K562 (cell line): Measurements from ENCODE around the gene CRACR2B. TPM values are rescaled to one million over a fixed set of nuclear protein-coding genes. Genes with fewer than 3 reads are reported as not detected.

Experiments used
- ATF1 ChIP-seq, 2 experiments: fragments of 450-650 bp in 1 of 2; IDR thresholded peaks; 2 replicates each; pipeline ENCODE4 v1.6.1; 2016; ENCODE audit warnings: missing compliant biosample characterization in 1 of 2, missing genetic modification characterization in 1 of 2
- C11orf30 ChIP-seq: fragments of 450-650 bp; IDR thresholded peaks from 2 replicates; pipeline ENCODE4 v1.6.1; 2016; ENCODE audit warnings: low read depth, mild to moderate bottlenecking
- DEAF1 ChIP-seq: fragments of 450-650 bp; formaldehyde crosslinking; IDR thresholded peaks from 2 replicates; pipeline ENCODE4 v1.4.0; 2020; ENCODE audit warnings: mild to moderate bottlenecking, moderate library complexity
- ELF1 ChIP-seq: fragments of 200-800 bp; sonication (Bioruptor generic); IDR thresholded peaks from 2 replicates; pipeline ENCODE4 v1.6.1; 2016; ENCODE audit warnings: missing genetic modification characterization, missing compliant biosample characterization
- FIP1L1 ChIP-seq: fragments of 200-400 bp; formaldehyde crosslinking; IDR thresholded peaks from 2 replicates; pipeline ENCODE4 v1.6.1; 2018; ENCODE audit warnings: mild to moderate bottlenecking, low read depth, low read length; ENCODE audit not compliant: poor library complexity, severe bottlenecking
- FOXM1 ChIP-seq, 2 experiments: fragments of 450-650 bp in 1 of 2; sonication (generic) in 1 of 2; formaldehyde crosslinking in 1 of 2; IDR thresholded peaks; 2 replicates each; pipeline versions ENCODE4 v1.6.1 to v1.9.0; 2017 to 2022; ENCODE audit warnings: low read depth in 2 of 2, mild to moderate bottlenecking in 2 of 2, missing genetic modification reagents in 1 of 2, moderate library complexity in 1 of 2
- FUS ChIP-seq: fragments of 200-400 bp; formaldehyde crosslinking; optimal IDR thresholded peaks from 2 replicates; pipeline ENCODE3; 2017; ENCODE audit warnings: low read depth, low read length
- GATAD2B ChIP-seq: fragments of 450-650 bp; IDR thresholded peaks from 2 replicates; pipeline ENCODE4 v1.6.1; 2017; ENCODE audit warnings: mild to moderate bottlenecking, borderline replicate concordance
- KHSRP ChIP-seq: fragments of 450-650 bp; IDR thresholded peaks from 2 replicates; pipeline ENCODE4 v1.6.1; 2017
- KLF10 ChIP-seq: fragments of 250-450 bp; sonication (Bioruptor Pico); IDR thresholded peaks from 2 replicates; pipeline ENCODE4 v1.6.1; 2021; ENCODE audit warnings: matching md5 sums
- MLX ChIP-seq, 2 experiments: fragments of 450-650 bp in 1 of 2; sonication (generic) in 1 of 2; formaldehyde crosslinking; conservative IDR thresholded peaks; 2 replicates each; pipeline versions ENCODE4 v1.4.0 to v1.8.1; 2020 to 2022; ENCODE audit warnings: mild to moderate bottlenecking in 1 of 2, missing genetic modification reagents in 1 of 2
- NFE2 ChIP-seq: IDR thresholded peaks from 2 replicates; pipeline ENCODE4 v1.6.1; 2014; ENCODE audit warnings: antibody characterized with exemption, low read depth
- PREB ChIP-seq: sonication (generic); formaldehyde crosslinking; IDR thresholded peaks from 2 replicates; pipeline ENCODE4 v1.8.1; 2023; ENCODE audit warnings: mild to moderate bottlenecking, missing genetic modification reagents
- PRPF4 ChIP-seq: fragments of 200-400 bp; formaldehyde crosslinking; IDR thresholded peaks from one replicate; pipeline ENCODE4 v1.6.1; 2017; ENCODE audit warnings: low read length, low read depth, mild to moderate bottlenecking; ENCODE audit not compliant: insufficient read depth, poor library complexity, severe bottlenecking
- RBM25 ChIP-seq: fragments of 200-400 bp; formaldehyde crosslinking; IDR thresholded peaks from 2 replicates; pipeline ENCODE4 v1.6.1; 2018; ENCODE audit warnings: low read length, low read depth, moderate library complexity; ENCODE audit not compliant: severe bottlenecking
- ZBTB12 ChIP-seq: fragments of 250-450 bp; sonication (Bioruptor Pico); IDR thresholded peaks from 2 replicates; pipeline ENCODE4 v1.4.0; 2020
- ZBTB49 ChIP-seq: sonication (generic); formaldehyde crosslinking; IDR thresholded peaks from 2 replicates; pipeline ENCODE4 v1.8.0; 2022; ENCODE audit warnings: missing genetic modification reagents, mild to moderate bottlenecking, borderline replicate concordance
- ZC3H4 ChIP-seq: sonication (generic); formaldehyde crosslinking; IDR thresholded peaks from 2 replicates; pipeline ENCODE4 v1.9.0; 2021; ENCODE audit warnings: missing genetic modification reagents, borderline replicate concordance
- ZFX ChIP-seq: sonication (generic); formaldehyde crosslinking; IDR thresholded peaks from 2 replicates; pipeline ENCODE4 v1.8.0; 2022; ENCODE audit warnings: mild to moderate bottlenecking, missing genetic modification reagents, moderate library complexity
- ZNF165 ChIP-seq: fragments of 250-450 bp; sonication (Bioruptor Pico); IDR thresholded peaks from 2 replicates; pipeline ENCODE4 v1.4.0; 2020; ENCODE audit warnings: borderline replicate concordance
- ZNF766 ChIP-seq: fragments of 200-800 bp; sonication (Bioruptor generic); conservative IDR thresholded peaks from 2 replicates; pipeline ENCODE4 v1.6.1; 2016; ENCODE audit warnings: missing genetic modification characterization, missing compliant biosample characterization
- ZNF77 ChIP-seq: fragments of 250-450 bp; sonication (Bioruptor Pico); IDR thresholded peaks from 2 replicates; pipeline ENCODE4 v1.5.0; 2020
- polyA plus RNA-seq, 8 experiments: library from polyadenylated mRNA; depleted of rRNA in 4 of 8; stranded (reverse) in 5 of 8; unstranded in 3 of 8; fragments of >200 nt; fragmentation: Nextera tagmentation in 2 of 8; fragmentation: Illumina TruSeq in 1 of 8; extraction: Ambion mirVana in 2 of 8; extraction: Trizol in 1 of 8; gene quantifications; 2 replicates each; pipeline versions ENCODE4 v1.2.1 to v1.2.3, GENCODE V29; 2011 to 2014; ENCODE audit warnings: inconsistent platforms in 1 of 8, missing spikeins in 1 of 8
- total RNA-seq, 7 experiments: library from RNA; depleted of rRNA in 6 of 7; stranded (reverse); fragments of >200 nt in 6 of 7; fragmentation: Illumina TruSeq in 2 of 7; extraction: Trizol in 2 of 7; gene quantifications; 2 replicates each; pipeline versions ENCODE4 v1.2.1 to v1.2.3, GENCODE V29; 2011 to 2021; ENCODE audit warnings: low replicate concordance in 1 of 7

The CRACR2B gene
- total and polyA plus RNA-seq, 9 of the 15 experiments (the other 6 are each of a cell fraction or from before 2014, with no cell fraction given), result 0.10 to 51.0 (median 6.0) TPM

GRCh38 chr11:875769-876301, 48.1 kb downstream of the CRACR2B start (continued):
- TF ChIP-seq ZNF766 (CRISPR knock-in tag) (peak; percentile 73; the same call in 1 of the 2 replicates), ATF1 (CRISPR knock-in tag; IDR thresholded peaks at IDR 0.05) (no peak), ATF1 (tag; IDR thresholded peaks at IDR 0.05) (peak; percentile 68), ELF1 (no peak), PREB (no peak), ZFX (no peak), ZBTB12 (CRISPR knock-in tag) (no peak), RBM25 (no peak), GATAD2B (peak; percentile 50), NFE2 (no peak; the same call in 1 of the 2 replicates), DEAF1 (CRISPR knock-in tag) (no peak), FIP1L1 (no peak), ZNF77 (CRISPR knock-in tag) (no peak), C11orf30 (no peak), ZC3H4 (CRISPR knock-in tag) (no peak), MLX (CRISPR knock-in tag; conservative IDR thresholded peaks at IDR 0.05) (no peak), ZBTB49 (CRISPR knock-in tag) (no peak), PRPF4 (no peak), FOXM1 (IDR thresholded peaks at IDR 0.05; ENCODE audit: low read depth) (peak; percentile 81), FOXM1 (CRISPR knock-in tag; IDR thresholded peaks at IDR 0.05; ENCODE audit: low read depth) (no peak), KLF10 (CRISPR knock-in tag) (no peak), ZNF165 (CRISPR knock-in tag) (no peak), KHSRP (no peak), FUS (no peak)
